Mucosa of descending colon (tissue), 3 donors: ENCODE measurements around the gene DMAC2. TPM values are rescaled to one million over a fixed set of nuclear protein-coding genes. Genes with fewer than 3 reads are reported as not detected.
A peak's percentile ranks its signal among the peaks of the same experiment; 100 is the strongest.

Source experiments
- ATAC-seq: fragments of 200-7000 bp; cut with Tn5 transposase; one replicate; pipeline ENCODE4 v1.9.1; 2020; ENCODE audit warnings: mild to moderate bottlenecking, moderate library complexity
- DNase-seq, 3 donors: peaks; one replicate each; pipeline ENCODE4 v3.0.0-alpha.2; 2020
- H3K36me3 ChIP-seq: fragments of 200-600 bp; one replicate; pipeline ENCODE4 v1.8.0; 2021; ENCODE audit warnings: low read depth, mild to moderate bottlenecking
- H3K4me1 ChIP-seq: fragments of 200-600 bp; one replicate; pipeline ENCODE4 v1.8.0; 2021; ENCODE audit warnings: low read depth, mild to moderate bottlenecking
- H3K4me3 ChIP-seq: fragments of 200-600 bp; one replicate; pipeline ENCODE4 v1.8.0; 2021; ENCODE audit warnings: mild to moderate bottlenecking
- H3K9me3 ChIP-seq: fragments of 200-600 bp; one replicate; pipeline ENCODE4 v1.8.0; 2021; ENCODE audit warnings: mild to moderate bottlenecking
- CTCF ChIP-seq: fragments of 200-600 bp; IDR thresholded peaks from one replicate; pipeline ENCODE4 v1.8.0; 2022; ENCODE audit warnings: antibody characterized with exemption, mild to moderate bottlenecking
- intact Hi-C, 2 donors: fragments of 100-400 bp; cut with DNase I in 1 of 2; cut with micrococcal nuclease in 1 of 2; formaldehyde crosslinking; loops; one replicate each; pipeline versions ENCODE4 v1.11.0 to v1.11.1; 2022; cut with DNase I, micrococcal nuclease
- total RNA-seq, 3 donors: library from RNA; stranded (reverse); fragmentation: NEBNext Ultra II Directional in 2 of 3; extraction: Animal tissue kit (Norgen Biotek cat#: 25700) in 2 of 3; gene quantifications; one replicate each; pipeline versions ENCODE4 v1.2.1 to v1.2.4, GENCODE V29; 2021 to 2023
- donor health status: DM: no; HTN: no; CAD: no; lungs with moderate emphysema.
- donor health status: DM: no; HTN: no; CAD: no.
- donor health status: DM: no; HTN: yes; CAD: no.

Gene DMAC2
- total RNA-seq, 3 donors from 2014 or later = 38.9 to 61.0 (median 47.5) TPM

- ATAC-seq (peak; percentile 18), DNase-seq (no peak)
- TF ChIP-seq CTCF = no peak
- intact Hi-C loops = loop anchor here in 1 of 2 donors (10.0 kb wide), 1 partner anchor 108 kb away; no protein-coding TSS in a partner anchor
- H3K36me3 ChIP-seq = no peaks in the 10 kb centered on the region
- H3K9me3 ChIP-seq = no peaks in the 10 kb centered on the region
- H3K4me1 ChIP-seq = no peaks in the 10 kb centered on the region
- H3K4me3 ChIP-seq = no peak overlapping the region
Measured at GRCh38 chr19:41457241-41457640, 17.5 kb upstream of the DMAC2 start.

GRCh38 chr19:41456342-41456918 lies 16.7 kb upstream of the DMAC2 start:
- DNase-seq = no peak

GRCh38 chr19:41455936-41456335 lies 16.2 kb upstream of the DMAC2 start:
- DNase-seq (no peak), ATAC-seq (no peak)
- no peaks in the 10 kb centered on the region for H3K4me1 ChIP-seq
- H3K4me3 ChIP-seq = no peak overlapping the region
- no peak for TF ChIP-seq CTCF
- H3K36me3 ChIP-seq = no peaks in the 10 kb centered on the region
- intact Hi-C loops = loop anchor here in 1 of 2 donors (10.0 kb wide), 1 partner anchor 109 kb away; no protein-coding TSS in a partner anchor
- H3K9me3 ChIP-seq = no peaks in the 10 kb centered on the region

More at GRCh38 chr19:41456342-41456918, 16.7 kb upstream of the DMAC2 start:
- no peak for TF ChIP-seq CTCF
- no peaks in the 10 kb centered on the region for H3K4me1 ChIP-seq
- ATAC-seq = no peak
- no peak overlapping the region for H3K4me3 ChIP-seq
- no peaks in the 10 kb centered on the region for H3K9me3 ChIP-seq
- H3K36me3 ChIP-seq = no peaks in the 10 kb centered on the region
- intact Hi-C loops = loop anchor here in 1 of 2 donors (10.0 kb wide), 1 partner anchor 108 kb away; no protein-coding TSS in a partner anchor

GRCh38 chr19:41452584-41453275 lies 13.0 kb upstream of the DMAC2 start:
- intact Hi-C loops = loop anchor here in 1 of 2 donors (10.0 kb wide), 1 partner anchor 112 kb away; no protein-coding TSS in a partner anchor
- Histone ChIP-seq H3K9me3 (no peaks in the 10 kb centered on the region), H3K4me3 (no peak overlapping the region), H3K36me3 (no peaks in the 10 kb centered on the region), H3K4me1 (no peaks in the 10 kb centered on the region)
- ATAC-seq (no peak), DNase-seq (no peak)
- TF ChIP-seq CTCF = no peak

- no peak for TF ChIP-seq CTCF
- no peak for ATAC-seq
Measured at GRCh38 chr19:41449865-41450178, 10.1 kb upstream of the DMAC2 start.

More at GRCh38 chr19:41449865-41450178, 10.1 kb upstream of the DMAC2 start:
- intact Hi-C loops = loop anchor here (5.0 to 10.0 kb wide), 2 partner anchors 115 to 122 kb away; no protein-coding TSS in a partner anchor
- H3K36me3 ChIP-seq = no peaks in the 10 kb centered on the region
- no peaks in the 10 kb centered on the region for H3K9me3 ChIP-seq
- DNase-seq = no peak
- H3K4me1 ChIP-seq = no peaks in the 10 kb centered on the region
- no peak overlapping the region for H3K4me3 ChIP-seq
